HCT116 (cell line): ENCODE results near the gene CLSTN3.

Source experiments
- CEBPB ChIP-seq: IDR thresholded peaks from 2 replicates; pipeline ENCODE4 v1.6.1; 2012; ENCODE audit warnings: low read depth
- CTCF ChIP-seq, 3 experiments: fragments of 200-600 bp in 1 of 3; sonication (generic) in 1 of 3; IDR thresholded peaks in 2 of 3; conservative IDR thresholded peaks in 1 of 3; 2 replicates each; pipeline ENCODE4 v1.5.1; 2012 to 2017; ENCODE audit warnings: low read depth in 2 of 3, low read length in 2 of 3, antibody characterized with exemption in 1 of 3, borderline replicate concordance in 1 of 3, control low read depth in 1 of 3, mild to moderate bottlenecking in 1 of 3, mixed read lengths in 1 of 3, mixed run types in 1 of 3, moderate library complexity in 1 of 3; ENCODE audit not compliant: insufficient read depth in 1 of 3
- EZH2 ChIP-seq: fragments of 200-600 bp; sonication (generic); IDR thresholded peaks from 2 replicates; pipeline ENCODE4 v1.6.1; 2017; ENCODE audit warnings: antibody characterized with exemption, mixed run types
- JUND ChIP-seq: IDR thresholded peaks from 2 replicates; pipeline ENCODE4 v1.6.1; 2012
- MAX ChIP-seq: IDR thresholded peaks from 2 replicates; pipeline ENCODE4 v1.6.1; 2012
- POLR2A ChIP-seq: IDR thresholded peaks from 2 replicates; pipeline ENCODE4 v1.7.0; 2011; ENCODE audit warnings: borderline replicate concordance; ENCODE audit not compliant: insufficient read depth, insufficient read length; ENCODE audit errors: extremely low read depth
- POLR2AphosphoS5 ChIP-seq: IDR thresholded peaks from 2 replicates; pipeline ENCODE4 v1.6.1; 2011; ENCODE audit warnings: mild to moderate bottlenecking, low read depth, low read length, moderate library complexity
- REST ChIP-seq: IDR thresholded peaks from 2 replicates; pipeline ENCODE4 v1.6.1; 2012; ENCODE audit warnings: low read depth
- SP1 ChIP-seq: IDR thresholded peaks from 2 replicates; pipeline ENCODE4 v1.6.1; 2012; ENCODE audit warnings: low read depth
- ZBTB33 ChIP-seq: IDR thresholded peaks from 2 replicates; pipeline ENCODE4 v1.6.1; 2011; ENCODE audit warnings: mild to moderate bottlenecking, low read length, moderate library complexity; ENCODE audit not compliant: insufficient replicate concordance; ENCODE audit errors: extremely low read depth
- ZFX ChIP-seq: fragments of 450-650 bp; IDR thresholded peaks from 2 replicates; pipeline ENCODE4 v1.6.1; 2017

DNA sequence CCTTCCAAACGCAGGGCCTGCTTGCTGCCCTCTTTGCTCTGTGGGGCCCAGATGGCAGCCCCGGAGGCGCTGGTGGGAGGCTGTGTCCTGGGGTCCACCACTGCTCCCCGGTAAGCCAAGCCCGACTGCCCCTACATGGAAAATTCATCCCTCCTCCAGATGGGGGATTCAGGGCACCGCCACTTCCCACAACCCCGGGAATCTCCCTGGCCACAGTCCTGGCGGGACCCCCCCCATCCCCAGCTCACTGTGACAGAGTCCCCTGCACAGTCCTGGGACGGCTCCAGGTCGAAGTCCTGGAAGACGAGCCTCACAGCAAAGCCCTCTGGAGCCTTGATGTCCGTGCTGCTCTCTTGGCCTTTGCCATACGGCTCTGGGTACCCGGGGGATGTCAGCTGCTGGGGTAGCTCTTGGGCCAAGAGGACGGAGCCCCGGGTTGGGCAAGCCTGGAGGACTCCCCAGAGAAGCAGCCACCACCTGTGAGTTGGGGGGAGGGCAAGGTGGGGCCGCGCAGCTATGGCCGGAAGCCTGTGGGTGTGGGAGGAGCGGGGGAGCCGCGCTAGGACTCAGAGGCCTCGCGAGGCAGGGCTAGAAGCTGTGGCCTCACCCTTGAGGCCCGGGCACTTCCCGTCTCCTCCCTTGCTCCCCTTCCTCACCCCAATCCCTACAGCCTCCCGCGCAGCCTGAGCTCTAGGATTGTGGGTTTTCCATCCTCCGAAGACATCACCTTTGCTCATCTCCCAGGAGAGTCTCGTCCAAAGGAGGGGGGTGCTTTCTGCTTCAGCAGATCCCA is 22.0 kb upstream of the CLSTN3 start:
- TF ChIP-seq CEBPB = no peak
- no peak for TF ChIP-seq CTCF (IDR thresholded peaks at IDR 0.05 in 2 of 3, conservative IDR thresholded peaks at IDR 0.05 in 1 of 3; ENCODE audit: borderline replicate concordance in 1 of 3, insufficient read depth in 1 of 3, low read depth in 2 of 3, low read length in 2 of 3)
- TF ChIP-seq SP1 = no peak
- no peak for TF ChIP-seq EZH2
- peak; percentile 49 for TF ChIP-seq ZFX
- TF ChIP-seq JUND = no peak
- TF ChIP-seq REST = no peak
- TF ChIP-seq POLR2AphosphoS5 = peak; percentile 85
- TF ChIP-seq POLR2A = peak; percentile 70
- TF ChIP-seq ZBTB33 = peak; percentile 67
- peak; percentile 64; the same call in 1 of the 2 replicates for TF ChIP-seq MAX
